Activated naive CD8-positive, alpha-beta T cell treated with anti-CD3 and anti-CD28 coated beads, Interleukin-2, amount 50 U/mL, for 24 hours (primary cell): ENCODE data around the gene AKAP5.

ENCODE experiments used
- ATAC-seq: fragments of 150-1000 bp; cut with Tn5 transposase; one replicate; pipeline ENCODE4 v1.10.0; 2021
- DNase-seq: peaks from one replicate; pipeline ENCODE4 v3.0.0; 2021
- H3K27ac Mint-ChIP-seq: one replicate; pipeline ENCODE4 v1.8.0; 2021; ENCODE audit warnings: mild to moderate bottlenecking, mixed read lengths
- H3K27me3 Mint-ChIP-seq: one replicate; pipeline ENCODE4 v1.8.0; 2021; ENCODE audit warnings: mixed read lengths
- H3K36me3 Mint-ChIP-seq: one replicate; pipeline ENCODE4 v1.8.0; 2021; ENCODE audit warnings: low read depth, mixed read lengths
- H3K4me1 Mint-ChIP-seq: one replicate; pipeline ENCODE4 v1.8.0; 2021; ENCODE audit warnings: mixed read lengths
- H3K4me3 Mint-ChIP-seq: one replicate; pipeline ENCODE4 v1.8.0; 2021; ENCODE audit warnings: mild to moderate bottlenecking, moderate library complexity, mixed read lengths
- H3K9me3 Mint-ChIP-seq: one replicate; pipeline ENCODE4 v1.8.0; 2021; ENCODE audit warnings: mixed read lengths

Gene AKAP5

GRCh38 chr14:64465191-64465822 lies at the start of gene AKAP5:
Gene AKAP5 (plus strand): TSS chr14:64465499. CDS start chr14:64468395, 2,896 bp downstream.
- H3K4me1 Mint-ChIP-seq: peaks cover 41% of the 10 kb centered on the region
- H3K9me3 Mint-ChIP-seq: no peaks in the 10 kb centered on the region
- peak within 1 kb of the TSS; percentile 65 for H3K27ac Mint-ChIP-seq
- peak; percentile 75 for ATAC-seq
- peaks cover 12% of the 10 kb centered on the region for H3K36me3 Mint-ChIP-seq
- no peaks in the 10 kb centered on the region for H3K27me3 Mint-ChIP-seq
- peak; percentile 64 for DNase-seq
- peak within 1 kb of the TSS; percentile 80 for H3K4me3 Mint-ChIP-seq

GRCh38 chr14:64416348-64416932 lies 48.9 kb upstream of the AKAP5 start:
- DNase-seq (no peak), ATAC-seq (no peak)
- peaks cover 30% of the 10 kb centered on the region for H3K4me1 Mint-ChIP-seq
- H3K27me3 Mint-ChIP-seq: no peaks in the 10 kb centered on the region
- peak overlapping the region; percentile 49 for H3K27ac Mint-ChIP-seq
- no peaks in the 10 kb centered on the region for H3K9me3 Mint-ChIP-seq
- H3K4me3 Mint-ChIP-seq: no peak overlapping the region
- peaks cover 75% of the 10 kb centered on the region for H3K36me3 Mint-ChIP-seq

DNA sequence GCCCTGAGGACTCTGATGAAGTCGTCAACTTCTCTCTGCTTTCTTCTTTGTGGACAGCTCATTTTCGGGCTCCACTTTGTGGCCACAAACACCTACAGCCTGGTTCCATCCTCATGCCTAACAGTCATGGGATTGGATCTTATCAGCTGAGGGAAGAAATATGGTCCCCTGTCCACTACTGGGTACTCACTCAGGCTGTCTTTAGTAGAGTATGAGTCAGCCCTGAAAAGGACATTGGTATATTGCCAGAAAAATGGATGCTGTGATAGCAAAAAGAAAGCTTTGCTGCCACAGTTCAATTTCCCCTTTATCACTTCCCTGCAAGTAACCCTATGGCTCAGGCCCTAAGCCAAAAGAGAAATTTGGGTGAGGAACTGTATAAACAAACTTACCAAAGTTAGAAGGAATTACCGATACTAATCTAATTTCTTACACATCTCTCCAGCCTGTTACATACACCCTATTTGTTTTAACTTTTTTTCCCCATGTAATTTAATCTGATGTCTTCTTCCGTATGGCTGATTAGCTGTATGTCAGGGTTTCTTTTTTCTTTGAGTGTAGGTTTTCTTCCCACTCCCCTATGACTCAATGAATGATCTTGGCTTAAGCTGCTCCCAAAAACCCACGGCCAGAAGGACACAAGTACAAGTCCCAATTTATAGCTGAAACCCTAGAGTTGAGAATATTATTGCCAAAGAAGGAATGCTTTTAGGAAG lies 48.1 kb upstream of the AKAP5 start:
- Mint-ChIP-seq H3K4me3 (no peak overlapping the region), H3K27ac (no peak overlapping the region), H3K36me3 (peaks cover 75% of the 10 kb centered on the region), H3K4me1 (peaks cover 34% of the 10 kb centered on the region), H3K9me3 (no peaks in the 10 kb centered on the region), H3K27me3 (no peaks in the 10 kb centered on the region)
- no peak for ATAC-seq
- DNase-seq: no peak

DNA sequence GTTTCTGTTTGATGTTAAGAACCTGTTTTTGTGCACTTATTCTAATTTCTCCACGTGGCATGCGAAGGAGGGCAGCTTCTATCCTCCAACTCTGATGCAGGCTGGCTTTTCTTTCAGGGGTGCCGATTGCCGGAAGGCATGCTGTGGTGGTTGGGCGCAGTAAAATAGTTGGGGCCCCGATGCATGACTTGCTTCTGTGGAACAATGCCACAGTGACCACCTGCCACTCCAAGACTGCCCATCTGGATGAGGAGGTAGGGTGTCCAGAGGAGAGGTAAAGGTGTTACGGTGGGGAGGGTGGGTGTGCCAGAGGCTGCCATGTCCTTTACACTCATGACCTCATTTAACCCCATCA lies 47.6 kb upstream of the AKAP5 start:
- peaks cover 77% of the 10 kb centered on the region for H3K36me3 Mint-ChIP-seq
- ATAC-seq (no peak), DNase-seq (no peak)
- H3K9me3 Mint-ChIP-seq: no peaks in the 10 kb centered on the region
- H3K4me1 Mint-ChIP-seq: peaks cover 40% of the 10 kb centered on the region
- no peak overlapping the region for H3K27ac Mint-ChIP-seq
- no peaks in the 10 kb centered on the region for H3K27me3 Mint-ChIP-seq
- H3K4me3 Mint-ChIP-seq: no peak overlapping the region

- ATAC-seq (no peak), DNase-seq (no peak)
- Mint-ChIP-seq H3K27ac (no peak overlapping the region), H3K36me3 (peaks cover 78% of the 10 kb centered on the region), H3K4me1 (peaks cover 42% of the 10 kb centered on the region), H3K4me3 (no peak overlapping the region), H3K9me3 (no peaks in the 10 kb centered on the region), H3K27me3 (no peaks in the 10 kb centered on the region)
Observed at GRCh38 chr14:64419003-64419402, 46.3 kb upstream of the AKAP5 start.

GRCh38 chr14:64421166-64421565 lies 44.1 kb upstream of the AKAP5 start:
- ATAC-seq (no peak), DNase-seq (no peak)
- Mint-ChIP-seq H3K4me1 (peaks cover 31% of the 10 kb centered on the region), H3K27me3 (no peaks in the 10 kb centered on the region), H3K4me3 (no peak overlapping the region), H3K27ac (no peak overlapping the region), H3K36me3 (peaks cover 84% of the 10 kb centered on the region), H3K9me3 (no peaks in the 10 kb centered on the region)

DNA sequence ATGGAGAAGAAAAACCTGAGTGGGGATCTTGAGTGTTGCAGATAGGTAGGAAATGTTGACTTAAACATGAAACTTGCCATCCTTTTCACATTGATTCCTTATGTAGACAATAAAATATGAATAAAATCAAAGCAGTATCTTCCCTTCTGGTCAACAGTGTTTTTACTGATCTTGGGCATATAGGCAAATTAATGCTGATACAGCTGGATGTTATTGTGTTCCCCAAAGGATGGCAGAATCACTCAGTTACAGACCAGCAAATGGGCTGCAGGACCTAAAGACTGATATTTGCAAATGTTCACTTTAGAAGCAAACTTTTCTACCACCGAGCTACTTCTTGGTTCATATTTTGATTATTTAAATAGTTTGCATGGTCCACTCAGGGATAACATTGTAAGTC lies 43.3 kb upstream of the AKAP5 start:
- Mint-ChIP-seq H3K27ac (peak overlapping the region; percentile 10), H3K27me3 (no peaks in the 10 kb centered on the region), H3K4me1 (peaks cover 23% of the 10 kb centered on the region), H3K4me3 (no peak overlapping the region), H3K36me3 (peaks cover 79% of the 10 kb centered on the region), H3K9me3 (no peaks in the 10 kb centered on the region)
- ATAC-seq (no peak), DNase-seq (no peak)

- peak overlapping the region; percentile 10 for H3K27ac Mint-ChIP-seq
- no peak overlapping the region for H3K4me3 Mint-ChIP-seq
- peak; percentile 79 for ATAC-seq
- H3K4me1 Mint-ChIP-seq: peaks cover 17% of the 10 kb centered on the region
- H3K9me3 Mint-ChIP-seq: no peaks in the 10 kb centered on the region
- DNase-seq: no peak
- H3K36me3 Mint-ChIP-seq: peaks cover 79% of the 10 kb centered on the region
- no peaks in the 10 kb centered on the region for H3K27me3 Mint-ChIP-seq
Observed at GRCh38 chr14:64422756-64423155, 42.5 kb upstream of the AKAP5 start.

DNA sequence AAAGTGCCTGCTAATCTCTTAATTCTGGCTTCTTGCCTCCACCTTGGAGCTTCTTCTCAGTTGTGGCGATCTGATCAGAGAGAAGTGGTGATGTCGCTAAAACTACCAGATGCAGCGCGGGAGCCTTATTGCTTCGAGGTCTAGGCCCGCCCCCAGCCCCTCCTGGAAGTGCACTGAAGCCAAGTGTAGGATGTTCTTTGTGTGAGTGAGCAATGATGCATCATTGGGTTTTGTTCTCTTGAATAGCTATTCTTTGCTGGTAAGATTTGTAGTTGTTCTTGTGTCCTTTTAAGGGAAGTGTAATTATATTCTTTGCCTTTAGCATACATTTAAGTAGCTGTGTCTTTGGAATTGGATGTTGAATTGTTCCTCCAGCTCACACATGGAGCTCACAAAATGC lies 41.3 kb upstream of the AKAP5 start:
- H3K4me3 Mint-ChIP-seq: no peak overlapping the region
- ATAC-seq: no peak
- H3K9me3 Mint-ChIP-seq: no peaks in the 10 kb centered on the region
- peaks cover 78% of the 10 kb centered on the region for H3K36me3 Mint-ChIP-seq
- no peaks in the 10 kb centered on the region for H3K27me3 Mint-ChIP-seq
- H3K27ac Mint-ChIP-seq: no peak overlapping the region
- DNase-seq: no peak
- peaks cover 17% of the 10 kb centered on the region for H3K4me1 Mint-ChIP-seq

GRCh38 chr14:64434528-64434927 lies 30.8 kb upstream of the AKAP5 start:
- H3K4me1 Mint-ChIP-seq: peaks cover 19% of the 10 kb centered on the region
- no peak for ATAC-seq
- no peak for DNase-seq
- H3K4me3 Mint-ChIP-seq: no peak overlapping the region
- no peaks in the 10 kb centered on the region for H3K9me3 Mint-ChIP-seq
- H3K27ac Mint-ChIP-seq: peak overlapping the region; percentile 71
- peaks cover 81% of the 10 kb centered on the region for H3K36me3 Mint-ChIP-seq
- no peaks in the 10 kb centered on the region for H3K27me3 Mint-ChIP-seq

- Mint-ChIP-seq H3K27ac (peak overlapping the region; percentile 3), H3K36me3 (peaks cover 77% of the 10 kb centered on the region), H3K4me3 (no peak overlapping the region), H3K4me1 (peaks cover 21% of the 10 kb centered on the region), H3K27me3 (no peaks in the 10 kb centered on the region), H3K9me3 (no peaks in the 10 kb centered on the region)
- ATAC-seq: no peak
- DNase-seq: no peak
Observed at GRCh38 chr14:64438181-64438841, 27.0 kb upstream of the AKAP5 start.

DNA sequence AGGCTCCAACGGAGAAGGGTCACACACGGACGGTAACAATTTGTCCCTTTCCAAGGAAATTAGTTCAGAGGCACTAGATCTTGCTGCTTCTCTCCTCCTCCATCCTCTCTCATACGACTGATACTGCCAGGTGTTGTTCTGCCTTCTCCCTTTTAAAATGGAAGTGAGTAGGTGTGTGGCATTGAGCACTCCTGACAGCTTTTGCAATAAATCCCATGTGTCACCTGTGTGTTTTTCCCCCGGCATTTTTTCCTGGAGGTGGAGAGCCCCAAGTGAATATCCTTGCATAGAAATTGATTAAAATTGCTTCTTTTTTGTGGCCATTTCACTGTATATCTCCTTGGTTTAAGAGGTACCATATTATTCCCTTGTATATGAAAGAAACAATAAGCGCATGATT lies 26.2 kb upstream of the AKAP5 start:
- Mint-ChIP-seq H3K27me3 (no peaks in the 10 kb centered on the region), H3K4me3 (no peak overlapping the region), H3K27ac (no peak overlapping the region), H3K36me3 (peaks cover 78% of the 10 kb centered on the region), H3K4me1 (peaks cover 28% of the 10 kb centered on the region), H3K9me3 (no peaks in the 10 kb centered on the region)
- ATAC-seq (no peak), DNase-seq (no peak)

DNA sequence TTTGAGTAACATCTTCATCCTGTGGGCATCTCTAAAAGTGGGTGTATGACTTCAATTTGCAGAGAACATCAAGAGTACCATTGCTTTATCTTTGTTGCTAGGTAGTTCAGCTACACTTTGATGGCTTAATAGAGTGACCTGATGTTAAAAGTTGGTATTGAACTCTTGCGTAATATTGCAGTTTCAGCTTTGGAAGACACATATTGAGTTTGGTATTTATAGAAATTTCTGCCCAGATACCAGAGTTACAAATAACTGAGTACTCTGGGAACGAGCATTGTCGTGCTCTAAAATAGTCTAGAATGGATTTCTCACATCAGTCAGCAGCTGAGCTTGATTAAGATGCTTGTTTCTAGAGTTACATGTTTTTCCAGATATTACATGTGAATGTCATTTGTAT lies 24.8 kb upstream of the AKAP5 start:
- H3K4me1 Mint-ChIP-seq: peaks cover 41% of the 10 kb centered on the region
- H3K27ac Mint-ChIP-seq: no peak overlapping the region
- H3K9me3 Mint-ChIP-seq: no peaks in the 10 kb centered on the region
- no peak overlapping the region for H3K4me3 Mint-ChIP-seq
- H3K27me3 Mint-ChIP-seq: no peaks in the 10 kb centered on the region
- H3K36me3 Mint-ChIP-seq: peaks cover 77% of the 10 kb centered on the region
- ATAC-seq: no peak
- no peak for DNase-seq

GRCh38 chr14:64442300-64442988 lies 22.9 kb upstream of the AKAP5 start:
- no peak overlapping the region for H3K27ac Mint-ChIP-seq
- H3K9me3 Mint-ChIP-seq: no peaks in the 10 kb centered on the region
- peaks cover 62% of the 10 kb centered on the region for H3K36me3 Mint-ChIP-seq

More at GRCh38 chr14:64442300-64442988, 22.9 kb upstream of the AKAP5 start:
- Mint-ChIP-seq H3K4me3 (no peak overlapping the region), H3K4me1 (peaks cover 46% of the 10 kb centered on the region), H3K27me3 (no peaks in the 10 kb centered on the region)
- ATAC-seq: no peak
- DNase-seq: no peak
